ENCODE results near the gene ARHGEF3. TPM values are rescaled to one million over a fixed set of nuclear protein-coding genes. Genes with fewer than 3 reads are reported as not detected.

ARHGEF3 gene
- total and polyA plus RNA-seq, 2 experiments from 2014 or later, result 41.7 to 63.8 TPM

GRCh38 chr3:56836276-56837163, 34.8 kb upstream of the ARHGEF3 start:
- H2AFZ ChIP-seq, result no peak overlapping the region
- H3K4me2 ChIP-seq, result no peak overlapping the region
- H3K9me3 ChIP-seq (ENCODE audit: low read depth), result no peaks in the 10 kb centered on the region
- H3K79me2 ChIP-seq, result no peaks in the 10 kb centered on the region
- TF ChIP-seq CTCF (IDR thresholded peaks at IDR 0.05; ENCODE audit: poor library complexity) (no peak), EZH2phosphoT487 (IDR thresholded peaks at IDR 0.05; ENCODE audit: low read depth, severe bottlenecking, unreplicated experiment) (no peak), EZH2 (IDR thresholded peaks at IDR 0.05; ENCODE audit: borderline replicate concordance) (no peak)
- H4K20me1 ChIP-seq (ENCODE audit: insufficient read depth, poor library complexity, severe bottlenecking), result no peaks in the 10 kb centered on the region
- WGBS (ENCODE audit: low lambda C conversion rate, missing lambda C conversion rate), result 83% methylated on average over 9 of the region's 9 CpGs
- no peak overlapping the region for H3K27ac ChIP-seq
- H3K4me3 ChIP-seq, result no peak overlapping the region
- no peaks in the 10 kb centered on the region for H3K9me2 ChIP-seq (replicated peaks; ENCODE audit: insufficient read depth)
- H3K27me3 ChIP-seq, result no peaks in the 10 kb centered on the region
- H3K4me1 ChIP-seq (ENCODE audit: insufficient read depth), result peaks cover 10% of the 10 kb centered on the region
- no peaks in the 10 kb centered on the region for H3K36me3 ChIP-seq (replicated peaks; ENCODE audit: insufficient read depth, low read depth)
- no peak for DNase-seq (ENCODE audit: low spot score)

- Histone ChIP-seq H3K27ac (no peak overlapping the region), H3K4me1 (ENCODE audit: insufficient read depth) (peaks cover 16% of the 10 kb centered on the region), H4K20me1 (ENCODE audit: insufficient read depth, poor library complexity, severe bottlenecking) (no peaks in the 10 kb centered on the region), H3K9me2 (replicated peaks; ENCODE audit: insufficient read depth) (no peaks in the 10 kb centered on the region), H3K27me3 (no peaks in the 10 kb centered on the region), H3K9me3 (ENCODE audit: low read depth) (no peaks in the 10 kb centered on the region), H2AFZ (no peak overlapping the region), H3K4me2 (no peak overlapping the region), H3K36me3 (replicated peaks; ENCODE audit: insufficient read depth, low read depth) (no peaks in the 10 kb centered on the region), H3K4me3 (no peak overlapping the region), H3K79me2 (no peaks in the 10 kb centered on the region)
- no peak for TF ChIP-seq CTCF (IDR thresholded peaks at IDR 0.05; ENCODE audit: poor library complexity)
- no peak for TF ChIP-seq EZH2phosphoT487 (IDR thresholded peaks at IDR 0.05; ENCODE audit: low read depth, severe bottlenecking, unreplicated experiment)
- no peak for TF ChIP-seq EZH2 (IDR thresholded peaks at IDR 0.05; ENCODE audit: borderline replicate concordance)
- no peak for DNase-seq (ENCODE audit: low spot score)
- WGBS (ENCODE audit: low lambda C conversion rate, missing lambda C conversion rate), result 72% methylated on average over 6 of the region's 6 CpGs
Observed at GRCh38 chr3:56835650-56836227, 34.0 kb upstream of the ARHGEF3 start.

- no peaks in the 10 kb centered on the region for H3K27me3 ChIP-seq
- no peak overlapping the region for H3K27ac ChIP-seq
- no peak for TF ChIP-seq EZH2 (IDR thresholded peaks at IDR 0.05; ENCODE audit: borderline replicate concordance)
- no peak for TF ChIP-seq CTCF (IDR thresholded peaks at IDR 0.05; ENCODE audit: poor library complexity)
- TF ChIP-seq EZH2phosphoT487 (IDR thresholded peaks at IDR 0.05; ENCODE audit: low read depth, severe bottlenecking, unreplicated experiment), result no peak
- H3K4me2 ChIP-seq, result no peak overlapping the region
- WGBS (ENCODE audit: low lambda C conversion rate, missing lambda C conversion rate), result 82% methylated on average over 2 of the region's 2 CpGs
- no peak overlapping the region for H2AFZ ChIP-seq
- no peaks in the 10 kb centered on the region for H3K9me3 ChIP-seq (ENCODE audit: low read depth)
- DNase-seq (ENCODE audit: low spot score), result no peak
- peaks cover 9% of the 10 kb centered on the region for H3K4me1 ChIP-seq (ENCODE audit: insufficient read depth)
- no peaks in the 10 kb centered on the region for H4K20me1 ChIP-seq (ENCODE audit: insufficient read depth, poor library complexity, severe bottlenecking)
- no peaks in the 10 kb centered on the region for H3K36me3 ChIP-seq (replicated peaks; ENCODE audit: insufficient read depth, low read depth)
- no peaks in the 10 kb centered on the region for H3K79me2 ChIP-seq
- H3K9me2 ChIP-seq (replicated peaks; ENCODE audit: insufficient read depth), result no peaks in the 10 kb centered on the region
- no peak overlapping the region for H3K4me3 ChIP-seq
Observed at GRCh38 chr3:56833536-56833935, 31.8 kb upstream of the ARHGEF3 start.
